Left ventricle myocardium inferior (tissue), 1 donor: ENCODE data around the gene GIN1. TPM values are rescaled to one million over a fixed set of nuclear protein-coding genes. Genes with fewer than 3 reads are reported as not detected.
"Not testable (repeated sequence)": the region's sequence is repeated elsewhere in the genome, so short reads cannot be mapped to it uniquely, and the experiment has no call there.

Experiments
- DNase-seq: peaks from one replicate; pipeline ENCODE4 v3.0.0-alpha.2; 2020
- H3K27ac ChIP-seq: fragments of 200-600 bp; replicated peaks from 2 replicates; pipeline ENCODE4 v1.8.0; 2021
- H3K27me3 ChIP-seq: fragments of 200-600 bp; 2 replicates; pipeline ENCODE4 v1.8.0; 2021; ENCODE audit warnings: low read depth
- H3K36me3 ChIP-seq: fragments of 200-600 bp; 2 replicates; pipeline ENCODE4 v1.8.0; 2021
- H3K4me1 ChIP-seq: fragments of 200-600 bp; 2 replicates; pipeline ENCODE4 v1.8.0; 2021
- H3K4me3 ChIP-seq: fragments of 200-600 bp; 2 replicates; pipeline ENCODE4 v1.8.0; 2021; ENCODE audit warnings: mild to moderate bottlenecking, moderate library complexity
- H3K9me3 ChIP-seq: fragments of 200-600 bp; replicated peaks from 2 replicates; pipeline ENCODE4 v1.8.0; 2021
- CTCF ChIP-seq: fragments of 200-600 bp; IDR thresholded peaks from 2 replicates; pipeline ENCODE4 v1.8.0; 2021; ENCODE audit warnings: antibody characterized with exemption, mild to moderate bottlenecking, borderline replicate concordance
- intact Hi-C: fragments of 100-400 bp; cut with micrococcal nuclease; formaldehyde crosslinking; loops from one replicate; pipeline ENCODE4 v1.11.0; 2022
- total RNA-seq: library from RNA; stranded (reverse); fragmentation: NEBNext Ultra II Directional; extraction: Animal tissue kit (Norgen Biotek cat#: 25700); gene quantifications from one replicate; pipeline ENCODE4 v1.2.1, GENCODE V29; 2021
- donor health status: DM: no; HTN: yes; CAD: no; lungs with severe emphysema.

Gene GIN1
- total RNA-seq, 1 donor from 2014 or later = 14.1 TPM

GRCh38 chr5:103059525-103059924, 60.4 kb downstream of the GIN1 start:
- intact Hi-C loops = no loop called here
- H3K36me3 ChIP-seq = no peaks in the 10 kb centered on the region
- DNase-seq = no peak
- H3K4me3 ChIP-seq = no peak overlapping the region
- no peak overlapping the region for H3K27ac ChIP-seq
- H3K4me1 ChIP-seq = no peaks in the 10 kb centered on the region
- TF ChIP-seq CTCF = no peak
- no peaks in the 10 kb centered on the region for H3K27me3 ChIP-seq
- no peaks in the 10 kb centered on the region for H3K9me3 ChIP-seq

- TF ChIP-seq CTCF = no peak
- no peaks in the 10 kb centered on the region for H3K9me3 ChIP-seq
- intact Hi-C loops = no loop called here
- H3K27ac ChIP-seq = no peak overlapping the region
- no peaks in the 10 kb centered on the region for H3K4me1 ChIP-seq
- H3K27me3 ChIP-seq = no peaks in the 10 kb centered on the region
- no peaks in the 10 kb centered on the region for H3K36me3 ChIP-seq
- no peak for DNase-seq
- H3K4me3 ChIP-seq = no peak overlapping the region
These were observed 62.5 kb downstream of the GIN1 start for GRCh38 chr5:103057208-103058130.

GRCh38 chr5:103046706-103047105, 73.2 kb downstream of the GIN1 start:
- H3K9me3 ChIP-seq, DNase-seq, H3K4me3 ChIP-seq, H3K27me3 ChIP-seq, H3K4me1 ChIP-seq, H3K36me3 ChIP-seq, H3K27ac ChIP-seq, intact Hi-C loops: not testable (repeated sequence)

- intact Hi-C loops = loop anchor here (5.0 kb wide), 2 partner anchors 364 to 459 kb away; no protein-coding TSS in a partner anchor
- TF ChIP-seq CTCF = peak; percentile 71
These were observed 78.8 kb downstream of the GIN1 start for GRCh38 chr5:103041071-103041676.

GRCh38 chr5:103037673-103038455, 82.1 kb downstream of the GIN1 start:
- Histone ChIP-seq H3K4me1 (no peaks in the 10 kb centered on the region), H3K27ac (no peak overlapping the region), H3K27me3 (no peaks in the 10 kb centered on the region), H3K4me3 (no peak overlapping the region), H3K9me3 (peaks cover 14% of the 10 kb centered on the region), H3K36me3 (peaks cover 8% of the 10 kb centered on the region)
- DNase-seq = no peak
- intact Hi-C loops = no loop called here
- no peak for TF ChIP-seq CTCF

More at GRCh38 chr5:103041071-103041676, 78.8 kb downstream of the GIN1 start:
- H3K4me3 ChIP-seq = no peak overlapping the region
- no peaks in the 10 kb centered on the region for H3K9me3 ChIP-seq
- H3K36me3 ChIP-seq = no peaks in the 10 kb centered on the region
- H3K4me1 ChIP-seq = no peaks in the 10 kb centered on the region
- no peak for DNase-seq
- no peak overlapping the region for H3K27ac ChIP-seq
- H3K27me3 ChIP-seq = no peaks in the 10 kb centered on the region
